H1 (cell line): ENCODE data around the gene TMEM52B. TPM values are rescaled to one million over a fixed set of nuclear protein-coding genes. Genes with fewer than 3 reads are reported as not detected.

Experiments used
- CTCF ChIA-PET: fragments of 300-600 bp; sonication (Branson Sonifier 250); formaldehyde crosslinking; loops from one replicate; lab custom pipeline; 2021; ENCODE audit not compliant: partially characterized antibody; lab: Charles Lee
- POLR2A ChIA-PET: fragments of 300-600 bp; sonication (Branson Sonifier 250); formaldehyde crosslinking; loops from one replicate; lab custom pipeline; 2021; ENCODE audit warnings: inconsistent platforms; ENCODE audit not compliant: partially characterized antibody; lab: Charles Lee
- DNase-seq, 2 experiments: peaks; one replicate each; pipeline versions ENCODE4 v3.0.0 to v3.0.0-alpha.2; 2010 to 2022; ENCODE audit warnings: low spot score in 2 of 2, low read depth in 1 of 2, mixed read lengths in 1 of 2
- FAIRE-seq: peaks from 2 replicates; lab custom pipeline; 2011; peaks lifted over from hg19 to GRCh38; lab: Jason Lieb, UNC
- H2AFZ ChIP-seq: 2 replicates; pipeline ENCODE4 v1.8.1; 2012; ENCODE audit warnings: low read length, inconsistent platforms
- H2AK5ac ChIP-seq: 2 replicates; pipeline ENCODE4 v1.6.1; 2013; ENCODE audit warnings: low read depth, low read length
- H2BK120ac ChIP-seq: replicated peaks from 2 replicates; pipeline ENCODE3; 2013; ENCODE audit warnings: low read depth, low read length, inconsistent platforms
- H2BK12ac ChIP-seq: 2 replicates; pipeline ENCODE4 v1.6.1; 2013; ENCODE audit warnings: low read depth, low read length
- H2BK15ac ChIP-seq: 2 replicates; pipeline ENCODE4 v1.6.1; 2013; ENCODE audit warnings: low read length
- H2BK20ac ChIP-seq: 2 replicates; pipeline ENCODE4 v1.6.1; 2013; ENCODE audit warnings: low read length
- H2BK5ac ChIP-seq: 2 replicates; pipeline ENCODE4 v1.6.1; 2013; ENCODE audit warnings: low read depth, low read length
- H3K14ac ChIP-seq: 2 replicates; pipeline ENCODE4 v1.6.1; 2013; ENCODE audit warnings: inconsistent platforms; ENCODE audit not compliant: insufficient read length
- H3K18ac ChIP-seq: 2 replicates; pipeline ENCODE4 v1.6.1; 2013; ENCODE audit warnings: low read length; ENCODE audit errors: extremely low read depth
- H3K23ac ChIP-seq: 2 replicates; pipeline ENCODE4 v1.6.1; 2013; ENCODE audit warnings: inconsistent platforms; ENCODE audit not compliant: insufficient read length
- H3K23me2 ChIP-seq: 2 replicates; pipeline ENCODE4 v1.6.1; 2013; ENCODE audit warnings: low read depth, low read length
- H3K27ac ChIP-seq: 2 replicates; pipeline ENCODE4 v1.6.1; 2011; ENCODE audit warnings: low read depth, low read length, inconsistent platforms
- H3K27me3 ChIP-seq, 4 experiments: replicated peaks in 1 of 4; 1 replicate in 1 of 4; 2 replicates in 3 of 4; pipeline versions ENCODE4 v1.6.1 to v1.8.1; 2011 to 2013; ENCODE audit warnings: low read length in 3 of 4, mild to moderate bottlenecking in 3 of 4, inconsistent platforms in 2 of 4, mixed read lengths in 2 of 4, moderate library complexity in 1 of 4; ENCODE audit not compliant: control insufficient read depth in 3 of 4, insufficient read depth in 3 of 4; ENCODE audit errors: extremely low read depth in 1 of 4
- H3K36me3 ChIP-seq, 4 experiments: 2 replicates each; pipeline versions ENCODE4 v1.6.1 to v1.8.1; 2011 to 2013; ENCODE audit warnings: mild to moderate bottlenecking in 4 of 4, low read length in 3 of 4, moderate library complexity in 2 of 4, control low read depth in 1 of 4, inconsistent platforms in 1 of 4; ENCODE audit not compliant: insufficient read depth in 4 of 4, control insufficient read depth in 2 of 4
- H3K4ac ChIP-seq: replicated peaks from 2 replicates; pipeline ENCODE3; 2013; ENCODE audit warnings: low read length, low read depth, mixed read lengths, inconsistent platforms; ENCODE audit not compliant: insufficient read length
- H3K4me1 ChIP-seq, 4 experiments: replicated peaks in 1 of 4; 1 replicate in 1 of 4; 2 replicates in 3 of 4; pipeline versions ENCODE4 v1.6.1 to v1.8.1; 2011 to 2013; ENCODE audit warnings: low read length in 3 of 4, inconsistent platforms in 2 of 4, mixed read lengths in 1 of 4; ENCODE audit not compliant: insufficient read depth in 4 of 4, control insufficient read depth in 3 of 4
- H3K4me2 ChIP-seq, 2 experiments: 2 replicates each; pipeline versions ENCODE4 v1.6.1 to v1.8.1; 2011 to 2013; ENCODE audit warnings: low read depth in 2 of 2, low read length in 2 of 2, control low read depth in 1 of 2, inconsistent platforms in 1 of 2, mild to moderate bottlenecking in 1 of 2; ENCODE audit not compliant: insufficient read depth in 1 of 2
- H3K4me3 ChIP-seq, 4 experiments: fragments of 200-600, 300-600 bp in 1 of 4; sonication (generic), shearing (Covaris generic), sonication (Bioruptor Twin) in 1 of 4; 2 replicates each; pipeline versions ENCODE4 v1.5.1 to v1.8.1; 2011 to 2016; ENCODE audit warnings: low read length in 4 of 4, low read depth in 3 of 4, control low read depth in 2 of 4, inconsistent platforms in 2 of 4, mild to moderate bottlenecking in 2 of 4, mixed read lengths in 1 of 4, moderate library complexity in 1 of 4; ENCODE audit not compliant: insufficient read depth in 2 of 4; ENCODE audit errors: extremely low read depth in 1 of 4
- H3K56ac ChIP-seq: replicated peaks from 2 replicates; pipeline ENCODE3; 2013; ENCODE audit warnings: low read depth, mild to moderate bottlenecking, mixed read lengths, low read length, inconsistent platforms; ENCODE audit not compliant: insufficient read length
- H3K79me1 ChIP-seq: 2 replicates; pipeline ENCODE4 v1.6.1; 2013; ENCODE audit warnings: low read depth, low read length, control low read depth
- H3K79me2 ChIP-seq, 2 experiments: 2 replicates each; pipeline versions ENCODE4 v1.6.1 to v1.8.1; 2012 to 2013; ENCODE audit warnings: low read length in 2 of 2, mild to moderate bottlenecking in 2 of 2, inconsistent platforms in 1 of 2; ENCODE audit not compliant: insufficient read depth in 2 of 2, control insufficient read depth in 1 of 2
- H3K9ac ChIP-seq, 4 experiments: replicated peaks in 1 of 4; 1 replicate in 1 of 4; 2 replicates in 3 of 4; pipeline versions ENCODE4 v1.6.1 to v1.8.1; 2011 to 2013; ENCODE audit warnings: low read depth in 3 of 4, low read length in 3 of 4, control low read depth in 2 of 4, mild to moderate bottlenecking in 2 of 4, moderate library complexity in 2 of 4, inconsistent platforms in 1 of 4; ENCODE audit errors: extremely low read depth in 1 of 4
- H3K9me3 ChIP-seq, 2 experiments: 2 replicates each; pipeline versions ENCODE4 v1.6.1 to v1.8.1; 2012 to 2013; ENCODE audit warnings: mild to moderate bottlenecking in 2 of 2, moderate library complexity in 2 of 2, control low read depth in 1 of 2, inconsistent platforms in 1 of 2, low read depth in 1 of 2, low read length in 1 of 2, mixed read lengths in 1 of 2; ENCODE audit not compliant: insufficient read depth in 2 of 2
- H4K20me1 ChIP-seq, 2 experiments: replicated peaks in 1 of 2; 2 replicates each; pipeline versions ENCODE3 to v1.8.1; 2011 to 2013; ENCODE audit warnings: inconsistent platforms in 2 of 2, low read length in 2 of 2, mild to moderate bottlenecking in 1 of 2; ENCODE audit not compliant: insufficient read depth in 2 of 2, control insufficient read depth in 1 of 2
- H4K5ac ChIP-seq: 2 replicates; pipeline ENCODE4 v1.6.1; 2013; ENCODE audit warnings: low read length, low read depth, mixed read lengths, inconsistent platforms; ENCODE audit not compliant: insufficient read length
- H4K8ac ChIP-seq: 2 replicates; pipeline ENCODE4 v1.8.0; 2013; ENCODE audit warnings: mild to moderate bottlenecking, moderate library complexity, low read length, inconsistent platforms; ENCODE audit not compliant: insufficient read depth; ENCODE audit errors: extremely low read depth
- H4K91ac ChIP-seq: replicated peaks from 2 replicates; pipeline ENCODE3; 2013; ENCODE audit warnings: low read length, mixed read lengths, inconsistent platforms; ENCODE audit not compliant: insufficient read length
- TCF12 ChIP-seq: IDR thresholded peaks from 2 replicates; pipeline ENCODE4 v1.6.1; 2011; ENCODE audit warnings: low read depth, mild to moderate bottlenecking, low read length
- polyA plus RNA-seq, 7 experiments: library from polyadenylated mRNA; depleted of rRNA in 3 of 7; stranded (reverse) in 5 of 7; unstranded in 2 of 7; fragments of >200 nt in 5 of 7; fragments of 200-250 nt in 2 of 7; gene quantifications; 1 replicate in 5 of 7; 2 replicates in 1 of 7; 4 replicates in 1 of 7; pipeline versions ENCODE4 v1.2.1 to v1.2.3, GENCODE V29; 2011 to 2013; ENCODE audit warnings: missing spikeins in 2 of 7, mixed read lengths in 2 of 7
- total RNA-seq: library from RNA; stranded (reverse); fragmentation: NEBNext Ultra II Directional; extraction: Animal tissue kit (Norgen Biotek cat#: 25700); gene quantifications from 2 replicates; pipeline ENCODE4 v1.2.1, GENCODE V29; 2021

The TMEM52B gene
- total and polyA plus RNA-seq, 2 of the 8 experiments (the other 6 are each of a cell fraction or from before 2014, with no cell fraction given) = not detected

DNA sequence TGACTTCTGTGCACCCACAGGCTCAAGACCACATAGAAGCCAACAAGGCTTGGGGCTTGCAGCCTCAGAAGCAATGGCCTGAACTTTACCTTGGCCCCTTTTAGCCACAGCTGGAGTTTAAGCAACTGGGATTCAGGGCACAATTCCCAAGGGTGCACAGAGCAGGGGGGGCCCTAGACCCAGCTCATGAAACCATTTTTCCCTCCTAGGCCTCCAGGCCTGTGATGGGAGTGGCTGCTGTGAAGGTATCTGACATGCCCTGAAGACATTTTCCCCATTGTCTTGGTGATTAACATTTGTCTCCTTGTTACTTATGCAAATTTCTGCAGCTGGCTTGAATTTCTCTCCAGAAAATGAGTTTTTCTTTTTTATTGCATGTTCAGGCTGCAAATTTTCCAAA is 55.7 kb downstream of the TMEM52B start:
- H3K9ac ChIP-seq = no peak overlapping the region
- H2BK20ac ChIP-seq = no peak overlapping the region
- no peaks in the 10 kb centered on the region for H3K36me3 ChIP-seq
- no peaks in the 10 kb centered on the region for H3K23me2 ChIP-seq
- POLR2A ChIA-PET = no interaction called here
- H3K27me3 ChIP-seq = no peaks in the 10 kb centered on the region
- H3K4ac ChIP-seq = no peak overlapping the region
- no peak overlapping the region for H4K5ac ChIP-seq
- no peak overlapping the region for H4K91ac ChIP-seq
- H2AFZ ChIP-seq = no peak overlapping the region
- no peaks in the 10 kb centered on the region for H3K4me1 ChIP-seq
- no peak overlapping the region for H2AK5ac ChIP-seq
- H4K8ac ChIP-seq = no peak overlapping the region
- no peak overlapping the region for H3K14ac ChIP-seq
- no peak overlapping the region for H3K4me2 ChIP-seq
- H2BK12ac ChIP-seq = no peak overlapping the region
- no peak overlapping the region for H2BK5ac ChIP-seq
- CTCF ChIA-PET = interaction anchor here (3.7 to 4.1 kb wide), 2 partner anchors 9 to 328 kb away, joined by 30 to 31 read pairs; no protein-coding TSS in a partner anchor
- no peaks in the 10 kb centered on the region for H3K79me2 ChIP-seq
- no peak overlapping the region for H3K56ac ChIP-seq
- no peaks in the 10 kb centered on the region for H3K79me1 ChIP-seq
- peaks cover 16 to 18% of the 10 kb centered on the region in 2 experiments; a peak in 3 of 4 replicates for H3K9me3 ChIP-seq
- FAIRE-seq (no peak), DNase-seq (no peak)
- no peak overlapping the region for H3K23ac ChIP-seq
- no peak overlapping the region for H3K18ac ChIP-seq
- no peak overlapping the region for H2BK120ac ChIP-seq
- no peak overlapping the region for H3K27ac ChIP-seq
- no peak for TF ChIP-seq TCF12
- no peaks in the 10 kb centered on the region for H4K20me1 ChIP-seq
- H2BK15ac ChIP-seq = no peak overlapping the region
- no peak overlapping the region for H3K4me3 ChIP-seq
